Suprapubic skin (tissue), 4 donors: ENCODE results near the gene SYT12.

ENCODE experiments used
- CTCF ChIP-seq, 2 donors: fragments of 200-600 bp in 1 of 2; fragments of 450-650 bp in 1 of 2; sonication (generic) in 1 of 2; IDR thresholded peaks; one replicate each; pipeline ENCODE4 v1.5.1; 2016 to 2019; ENCODE audit warnings: antibody characterized with exemption in 2 of 2, mild to moderate bottlenecking in 1 of 2, moderate library complexity in 1 of 2
- EP300 ChIP-seq: sonication (generic); formaldehyde crosslinking; IDR thresholded peaks from one replicate; pipeline ENCODE4 v1.6.1; 2017; ENCODE audit warnings: antibody characterized with exemption
- POLR2AphosphoS5 ChIP-seq, 3 donors: sonication (generic); formaldehyde crosslinking; IDR thresholded peaks; one replicate each; pipeline ENCODE4 v1.6.1; 2017; ENCODE audit warnings: antibody characterized with exemption in 3 of 3

- peak; percentile 44 to 87 for TF ChIP-seq CTCF (IDR thresholded peaks at IDR 0.05)
- TF ChIP-seq POLR2AphosphoS5 (IDR thresholded peaks at IDR 0.05): no peak
- TF ChIP-seq EP300: no peak
Measured at GRCh38 chr11:67071420-67072284, 48.7 kb downstream of the SYT12 start.
